ENCODE data around the gene KCNJ1. TPM values are rescaled to one million over a fixed set of nuclear protein-coding genes. Genes with fewer than 3 reads are reported as not detected.

KCNJ1 gene
- total RNA-seq, 2 donors from 2014 or later: not detected

- Histone ChIP-seq H3K4me1 (peaks cover 8% of the 10 kb centered on the region), H3K27me3 (no peaks in the 10 kb centered on the region), H3K36me3 (replicated peaks in 1 of 2; ENCODE audit: insufficient read depth in 1 of 2, low read depth in 2 of 2) (no peaks in the 10 kb centered on the region), H3K4me3 (no peak overlapping the region), H3K9me3 (no peaks in the 10 kb centered on the region), H3K27ac (no peak overlapping the region)
- TF ChIP-seq POLR2A (IDR thresholded peaks at IDR 0.05) (no peak), CTCF (IDR thresholded peaks at IDR 0.05) (no peak)
- 85 to 87% methylated on average over 5 of the region's 5 CpGs for WGBS, 2 donors
- DNase-seq (no peak), ATAC-seq (no peak)
- intact Hi-C loops (cut with DNase I): no loop called here
Observed at GRCh38 chr11:128877726-128878125, 10.6 kb upstream of the KCNJ1 start.

- no peak overlapping the region for H3K27ac ChIP-seq
- H3K36me3 ChIP-seq (replicated peaks in 1 of 2; ENCODE audit: insufficient read depth in 1 of 2, low read depth in 2 of 2): no peaks in the 10 kb centered on the region
- no peaks in the 10 kb centered on the region for H3K4me1 ChIP-seq
- TF ChIP-seq POLR2A (IDR thresholded peaks at IDR 0.05) (no peak), CTCF (IDR thresholded peaks at IDR 0.05) (no peak)
- WGBS, 2 donors: 85 to 89% methylated on average over 19 to 22 of the region's 22 CpGs
- intact Hi-C loops (cut with DNase I): no loop called here
- no peaks in the 10 kb centered on the region for H3K27me3 ChIP-seq
- no peak overlapping the region for H3K4me3 ChIP-seq
- ATAC-seq (no peak), DNase-seq (no peak)
- no peaks in the 10 kb centered on the region for H3K9me3 ChIP-seq
Observed at GRCh38 chr11:128876133-128876650, 9.1 kb upstream of the KCNJ1 start.

GRCh38 chr11:128874427-128874826 is 7.3 kb upstream of the KCNJ1 start:
- intact Hi-C loops (cut with DNase I): no loop called here
- no peak overlapping the region for H3K27ac ChIP-seq
- 69 to 81% methylated on average over 3 of the region's 3 CpGs for WGBS, 2 donors
- no peak for DNase-seq
- no peaks in the 10 kb centered on the region for H3K4me1 ChIP-seq
- no peaks in the 10 kb centered on the region for H3K9me3 ChIP-seq
- H3K27me3 ChIP-seq: no peaks in the 10 kb centered on the region
- H3K4me3 ChIP-seq: no peak overlapping the region
- ATAC-seq: no peak
- H3K36me3 ChIP-seq (replicated peaks in 1 of 2; ENCODE audit: insufficient read depth in 1 of 2, low read depth in 2 of 2): no peaks in the 10 kb centered on the region
- TF ChIP-seq CTCF (IDR thresholded peaks at IDR 0.05) (no peak), POLR2A (IDR thresholded peaks at IDR 0.05) (no peak)

GRCh38 chr11:128872594-128872993 is 5.5 kb upstream of the KCNJ1 start:
- no peak for ATAC-seq
- Histone ChIP-seq H3K9me3 (no peaks in the 10 kb centered on the region), H3K27ac (no peak overlapping the region), H3K36me3 (replicated peaks in 1 of 2; ENCODE audit: insufficient read depth in 1 of 2, low read depth in 2 of 2) (no peaks in the 10 kb centered on the region), H3K4me3 (no peak overlapping the region), H3K4me1 (no peaks in the 10 kb centered on the region), H3K27me3 (no peaks in the 10 kb centered on the region)
- 90% methylated on average over 3 of the region's 3 CpGs for WGBS, 2 donors
- intact Hi-C loops (cut with DNase I): no loop called here
- no peak for TF ChIP-seq POLR2A (IDR thresholded peaks at IDR 0.05)
- TF ChIP-seq CTCF (IDR thresholded peaks at IDR 0.05): no peak
- no peak for DNase-seq

- Histone ChIP-seq H3K27ac (no peak overlapping the region), H3K4me3 (no peak overlapping the region), H3K27me3 (no peaks in the 10 kb centered on the region), H3K36me3 (replicated peaks in 1 of 2; ENCODE audit: insufficient read depth in 1 of 2, low read depth in 2 of 2) (no peaks in the 10 kb centered on the region), H3K4me1 (no peaks in the 10 kb centered on the region), H3K9me3 (no peaks in the 10 kb centered on the region)
- DNase-seq (no peak), ATAC-seq (no peak)
- WGBS, 2 donors: 79 to 85% methylated on average over 6 of the region's 6 CpGs
- intact Hi-C loops (cut with DNase I): no loop called here
- no peak for TF ChIP-seq CTCF (IDR thresholded peaks at IDR 0.05)
- no peak for TF ChIP-seq POLR2A (IDR thresholded peaks at IDR 0.05)
Observed at GRCh38 chr11:128872094-128872493, 5.0 kb upstream of the KCNJ1 start.
